K562 (cell line): ENCODE results near the gene ACOX1. TPM values are rescaled to one million over a fixed set of nuclear protein-coding genes. Genes with fewer than 3 reads are reported as not detected.

Experiments used
- ATAC-seq: fragments of 200-7000 bp; cut with Tn5 transposase; 3 replicates; pipeline ENCODE4 v1.9.1; 2020; ENCODE audit warnings: moderate library complexity
- BruUV-seq: library from RNA; stranded (reverse); fragments of 400-500 nt; replicated peaks from 2 replicates; lab custom pipeline; 2021; lab: Mats Ljungman, UMichigan
- CTCF ChIA-PET: fragments of 300-600 bp; formaldehyde crosslinking; extraction: SDS; loops from one replicate; lab custom pipeline; 2021; ENCODE audit warnings: low intra/inter-chr PET ratio; lab: Yijun Ruan, JAX
- POLR2A ChIA-PET: fragments of 300-600, 350-650 bp; sonication (Branson Sonifier 250); formaldehyde crosslinking; extraction: SDS; loops from one replicate; lab custom pipeline; 2021; ENCODE audit warnings: antibody characterized with exemption, inconsistent platforms; lab: Yijun Ruan, JAX
- DNase-seq, 4 experiments: peaks; one replicate each; pipeline versions ENCODE4 v3.0.0 to v3.0.0-alpha.2; 2011 to 2018; ENCODE audit warnings: low spot score in 3 of 4, mixed read lengths in 3 of 4; ENCODE audit errors: extremely low read depth in 1 of 4
- FAIRE-seq: peaks from 2 replicates; lab custom pipeline; 2011; peaks lifted over from hg19 to GRCh38; lab: Jason Lieb, UNC
- H2AFZ ChIP-seq: 2 replicates; pipeline ENCODE4 v1.6.0; 2011; ENCODE audit warnings: low read depth, low read length, control low read depth, inconsistent platforms
- H3K27ac ChIP-seq: fragments of 200-600 bp; 3 replicates; pipeline ENCODE4 v1.8.0; 2011; ENCODE audit warnings: low read depth, mild to moderate bottlenecking, control low read depth, inconsistent platforms, low read length, moderate library complexity, mixed read lengths; ENCODE audit errors: extremely low read depth
- H3K27me3 ChIP-seq, 2 experiments: fragments of 300-600 bp in 1 of 2; 2 replicates in 1 of 2; 3 replicates in 1 of 2; pipeline versions ENCODE4 v1.6.0 to v1.8.0; 2011; ENCODE audit warnings: inconsistent platforms in 2 of 2, low read length in 2 of 2, mild to moderate bottlenecking in 1 of 2, mixed read lengths in 1 of 2, moderate library complexity in 1 of 2; ENCODE audit not compliant: control insufficient read depth in 2 of 2, insufficient read depth in 2 of 2
- H3K36me3 ChIP-seq: fragments of 300-600 bp; 3 replicates; pipeline ENCODE4 v1.8.0; 2011; ENCODE audit warnings: mild to moderate bottlenecking, low read length, inconsistent platforms; ENCODE audit not compliant: control insufficient read depth, insufficient read depth
- H3K4me1 ChIP-seq, 2 experiments: fragments of 200-600 bp in 1 of 2; replicated peaks in 1 of 2; 2 replicates in 1 of 2; 3 replicates in 1 of 2; pipeline versions ENCODE4 v1.5.1 to v1.8.0; 2011; ENCODE audit warnings: inconsistent platforms in 2 of 2, low read length in 2 of 2, mild to moderate bottlenecking in 1 of 2, mixed read lengths in 1 of 2, moderate library complexity in 1 of 2; ENCODE audit not compliant: control insufficient read depth in 2 of 2, insufficient read depth in 2 of 2
- H3K4me2 ChIP-seq: 2 replicates; pipeline ENCODE4 v1.6.1; 2011; ENCODE audit warnings: low read length, control low read depth, inconsistent platforms, mixed read lengths; ENCODE audit not compliant: insufficient read depth
- H3K4me3 ChIP-seq: fragments of 200-600 bp; sonication (generic), shearing (Covaris generic); 2 replicates; pipeline ENCODE4 v1.5.1; 2016; ENCODE audit warnings: control low read depth, inconsistent platforms
- H3K79me2 ChIP-seq: fragments of 200-600 bp; 3 replicates; pipeline ENCODE4 v1.8.0; 2011; ENCODE audit warnings: low read length, inconsistent platforms; ENCODE audit not compliant: control insufficient read depth, insufficient read depth
- H3K9ac ChIP-seq, 2 experiments: 2 replicates each; pipeline versions ENCODE4 v1.6.0 to v1.6.1; 2011; ENCODE audit warnings: low read depth in 2 of 2, low read length in 2 of 2, control low read depth in 1 of 2, inconsistent platforms in 1 of 2, mild to moderate bottlenecking in 1 of 2, mixed read lengths in 1 of 2; ENCODE audit not compliant: insufficient read depth in 1 of 2
- H3K9me1 ChIP-seq: one replicate; pipeline ENCODE4 v1.6.0; 2011; ENCODE audit warnings: inconsistent platforms, mild to moderate bottlenecking, low read length, moderate library complexity; ENCODE audit not compliant: control insufficient read depth, insufficient read depth
- H3K9me3 ChIP-seq: replicated peaks from 2 replicates; pipeline ENCODE4 v1.5.1; 2011; ENCODE audit warnings: low read depth, low read length, inconsistent platforms; ENCODE audit not compliant: control insufficient read depth, insufficient read depth
- H4K20me1 ChIP-seq: replicated peaks from 2 replicates; pipeline ENCODE4 v1.6.1; 2011; ENCODE audit warnings: low read length, inconsistent platforms, mixed read lengths; ENCODE audit not compliant: control insufficient read depth, insufficient read depth
- CBFA2T3 ChIP-seq: fragments of 450-650 bp; IDR thresholded peaks from 2 replicates; pipeline ENCODE4 v1.6.1; 2017
- EGR1 ChIP-seq: fragments of 450-650 bp; conservative IDR thresholded peaks from 2 replicates; pipeline ENCODE4 v1.6.1; 2017; ENCODE audit warnings: mild to moderate bottlenecking
- ERF ChIP-seq: fragments of 450-650 bp; formaldehyde crosslinking; IDR thresholded peaks from 2 replicates; pipeline ENCODE4 v1.4.0; 2020; ENCODE audit warnings: mild to moderate bottlenecking, mixed read lengths
- FUS ChIP-seq: fragments of 200-400 bp; formaldehyde crosslinking; optimal IDR thresholded peaks from 2 replicates; pipeline ENCODE3; 2017; ENCODE audit warnings: low read depth, low read length
- KHSRP ChIP-seq: fragments of 450-650 bp; IDR thresholded peaks from 2 replicates; pipeline ENCODE4 v1.6.1; 2017
- NFE2 ChIP-seq: IDR thresholded peaks from 2 replicates; pipeline ENCODE4 v1.6.1; 2014; ENCODE audit warnings: antibody characterized with exemption, low read depth
- NUFIP1 ChIP-seq: fragments of 450-650 bp; IDR thresholded peaks from 2 replicates; pipeline ENCODE4 v1.6.1; 2018; ENCODE audit not compliant: partially characterized antibody
- YBX1 ChIP-seq: fragments of 450-650 bp; IDR thresholded peaks from 2 replicates; pipeline ENCODE4 v1.7.1; 2016; ENCODE audit warnings: mild to moderate bottlenecking
- ZKSCAN1 ChIP-seq: fragments of 150-350 bp; IDR thresholded peaks from 2 replicates; pipeline ENCODE4 v1.6.1; 2016; ENCODE audit warnings: low read depth, low read length
- ZNF436 ChIP-seq: fragments of 250-450, 450-650 bp; sonication (Bioruptor Pico); formaldehyde crosslinking; IDR thresholded peaks from 2 replicates; pipeline ENCODE4 v1.7.0; 2020; ENCODE audit warnings: mild to moderate bottlenecking
- ZNF589 ChIP-seq: fragments of 200-800 bp; sonication (Bioruptor generic); IDR thresholded peaks from 2 replicates; pipeline ENCODE4 v1.6.1; 2016; ENCODE audit warnings: low read depth, missing genetic modification characterization, missing compliant biosample characterization
- WGBS: fragments of 100-300 bp; shearing (Covaris generic); methylation state at CpG from one replicate; pipeline ENCODE4 v1.1.6; 2016; ENCODE audit warnings: low coverage, mixed read lengths; ENCODE audit not compliant: insufficient coverage; ENCODE audit errors: missing lambda C conversion rate; 5-methylcytosine and 5-hydroxymethylcytosine counted together
- in situ Hi-C: fragments of 300-500 bp; cut with MboI; formaldehyde crosslinking; loops from 4 replicates; pipeline ENCODE4 v1.15.0; 2018; ENCODE audit warnings: inconsistent platforms, mixed read lengths
- intact Hi-C: fragments of 100-400 bp; cut with micrococcal nuclease; formaldehyde crosslinking; loops from 2 replicates; pipeline ENCODE4 v1.14.2; 2022
- polyA plus RNA-seq, 8 experiments: library from polyadenylated mRNA; depleted of rRNA in 4 of 8; stranded (reverse) in 5 of 8; unstranded in 3 of 8; fragments of >200 nt; fragmentation: Nextera tagmentation in 2 of 8; fragmentation: Illumina TruSeq in 1 of 8; extraction: Ambion mirVana in 2 of 8; extraction: Trizol in 1 of 8; gene quantifications; 2 replicates each; pipeline versions ENCODE4 v1.2.1 to v1.2.3, GENCODE V29; 2011 to 2014; ENCODE audit warnings: inconsistent platforms in 1 of 8, missing spikeins in 1 of 8
- total RNA-seq, 7 experiments: library from RNA; depleted of rRNA in 6 of 7; stranded (reverse); fragments of >200 nt in 6 of 7; fragmentation: Illumina TruSeq in 2 of 7; extraction: Trizol in 2 of 7; gene quantifications; 2 replicates each; pipeline versions ENCODE4 v1.2.1 to v1.2.3, GENCODE V29; 2011 to 2021; ENCODE audit warnings: low replicate concordance in 1 of 7
- TF ChIP-seq, protein P1 (sequence below): IDR thresholded peaks from 2 replicates; pipeline ENCODE4 v1.6.1; 2016; ENCODE audit warnings: missing genetic modification characterization, missing compliant biosample characterization
- TF ChIP-seq, protein P2 (sequence below): fragments of 450-650 bp; formaldehyde crosslinking; IDR thresholded peaks from 2 replicates; pipeline ENCODE4 v1.4.0; 2022; ENCODE audit warnings: missing genetic modification characterization

The ACOX1 gene
- total and polyA plus RNA-seq, 9 of the 15 experiments (the other 6 are each of a cell fraction or from before 2014, with no cell fraction given) = 7.8 to 24.1 (median 14.5) TPM

DNA sequence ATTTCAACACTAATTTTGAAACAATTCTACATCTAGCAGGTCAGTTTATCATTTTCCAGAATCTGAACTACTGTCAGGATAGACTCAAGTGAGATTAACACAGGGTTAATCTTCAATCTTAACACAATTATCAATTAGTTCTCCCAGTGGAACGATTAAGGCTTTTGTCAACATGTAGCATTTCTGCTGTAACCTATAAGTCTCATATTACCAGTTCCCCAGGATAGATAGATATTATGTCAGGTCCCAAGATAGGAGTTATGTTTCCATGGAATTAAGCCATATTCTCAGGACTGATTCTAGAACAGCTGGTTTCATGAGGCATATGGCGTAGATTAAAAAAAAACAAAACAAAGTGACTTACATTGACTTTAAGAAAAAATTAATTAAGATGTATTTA, 33.8 kb downstream of the ACOX1 start:
- in situ Hi-C loops (no loop called here), intact Hi-C loops (no loop called here)
- Histone ChIP-seq H3K27ac (no peak overlapping the region), H4K20me1 (no peaks in the 10 kb centered on the region), H3K36me3 (peaks cover 35% of the 10 kb centered on the region; the same call in 2 of the 3 replicates), H3K27me3 (no peaks in the 10 kb centered on the region), H3K9ac (no peak overlapping the region), H2AFZ (no peak overlapping the region), H3K4me2 (no peak overlapping the region), H3K9me1 (no peaks in the 10 kb centered on the region), H3K4me1 (peaks cover 0 to 10% of the 10 kb centered on the region in 2 experiments; a peak in 3 of 5 replicates), H3K9me3 (no peaks in the 10 kb centered on the region), H3K79me2 (peaks cover 5% of the 10 kb centered on the region; the same call in 1 of the 3 replicates), H3K4me3 (no peak overlapping the region)
- 56% methylated on average over 2 of the region's 2 CpGs for WGBS
- no TSS peak for BruUV-seq
- ChIA-PET POLR2A (interaction anchor here (0.7 kb wide), 1 partner anchor 18 kb away, joined by 3 read pairs; no protein-coding TSS in a partner anchor), CTCF (interaction anchor here (0.6 kb wide), 1 partner anchor 421 kb away, joined by 4 read pairs; no protein-coding TSS in a partner anchor)
- ATAC-seq = no peak
- no peak for FAIRE-seq
- DNase-seq = no peak
- TF ChIP-seq KHSRP (no peak), NUFIP1 (no peak), YBX1 (no peak), ZKSCAN1 (no peak), FUS (no peak), ZNF589 (CRISPR knock-in tag) (no peak), ZNF436 (CRISPR knock-in tag) (no peak), EGR1 (no peak), NFE2 (no peak), ERF (CRISPR knock-in tag) (no peak), CBFA2T3 (no peak)
- TF ChIP-seq, protein P1, sequence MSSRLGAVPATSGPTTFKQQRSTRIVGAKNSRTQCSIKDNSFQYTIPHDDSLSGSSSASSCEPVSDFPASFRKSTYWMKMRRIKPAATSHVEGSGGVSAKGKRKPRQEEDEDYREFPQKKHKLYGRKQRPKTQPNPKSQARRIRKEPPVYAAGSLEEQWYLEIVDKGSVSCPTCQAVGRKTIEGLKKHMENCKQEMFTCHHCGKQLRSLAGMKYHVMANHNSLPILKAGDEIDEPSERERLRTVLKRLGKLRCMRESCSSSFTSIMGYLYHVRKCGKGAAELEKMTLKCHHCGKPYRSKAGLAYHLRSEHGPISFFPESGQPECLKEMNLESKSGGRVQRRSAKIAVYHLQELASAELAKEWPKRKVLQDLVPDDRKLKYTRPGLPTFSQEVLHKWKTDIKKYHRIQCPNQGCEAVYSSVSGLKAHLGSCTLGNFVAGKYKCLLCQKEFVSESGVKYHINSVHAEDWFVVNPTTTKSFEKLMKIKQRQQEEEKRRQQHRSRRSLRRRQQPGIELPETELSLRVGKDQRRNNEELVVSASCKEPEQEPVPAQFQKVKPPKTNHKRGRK (tag) = no peak
- TF ChIP-seq, protein P2, sequence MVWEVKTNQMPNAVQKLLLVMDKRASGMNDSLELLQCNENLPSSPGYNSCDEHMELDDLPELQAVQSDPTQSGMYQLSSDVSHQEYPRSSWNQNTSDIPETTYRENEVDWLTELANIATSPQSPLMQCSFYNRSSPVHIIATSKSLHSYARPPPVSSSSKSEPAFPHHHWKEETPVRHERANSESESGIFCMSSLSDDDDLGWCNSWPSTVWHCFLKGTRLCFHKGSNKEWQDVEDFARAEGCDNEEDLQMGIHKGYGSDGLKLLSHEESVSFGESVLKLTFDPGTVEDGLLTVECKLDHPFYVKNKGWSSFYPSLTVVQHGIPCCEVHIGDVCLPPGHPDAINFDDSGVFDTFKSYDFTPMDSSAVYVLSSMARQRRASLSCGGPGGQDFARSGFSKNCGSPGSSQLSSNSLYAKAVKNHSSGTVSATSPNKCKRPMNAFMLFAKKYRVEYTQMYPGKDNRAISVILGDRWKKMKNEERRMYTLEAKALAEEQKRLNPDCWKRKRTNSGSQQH (CRISPR knock-in tag) = no peak
